Astrocyte of the spinal cord (primary cell): Measurements from ENCODE around the gene SLC6A1.

Experiments used
- DNase-seq: peaks from one replicate; pipeline ENCODE4 v3.0.0; 2011; ENCODE audit warnings: low read depth, low spot score
- H3K4me3 ChIP-seq: 2 replicates; pipeline ENCODE4 v1.5.1; 2011; ENCODE audit warnings: low read depth, mild to moderate bottlenecking, low read length, moderate library complexity
- CTCF ChIP-seq: IDR thresholded peaks from 2 replicates; pipeline ENCODE4 v1.5.1; 2012; ENCODE audit warnings: low read depth, mild to moderate bottlenecking, low read length, inconsistent platforms
- in situ Hi-C: cut with HindIII; loops from 2 replicates; pipeline ENCODE4 v1.10.0; 2017; ENCODE audit warnings: low sequenced_read_pairs

The SLC6A1 gene

DNA sequence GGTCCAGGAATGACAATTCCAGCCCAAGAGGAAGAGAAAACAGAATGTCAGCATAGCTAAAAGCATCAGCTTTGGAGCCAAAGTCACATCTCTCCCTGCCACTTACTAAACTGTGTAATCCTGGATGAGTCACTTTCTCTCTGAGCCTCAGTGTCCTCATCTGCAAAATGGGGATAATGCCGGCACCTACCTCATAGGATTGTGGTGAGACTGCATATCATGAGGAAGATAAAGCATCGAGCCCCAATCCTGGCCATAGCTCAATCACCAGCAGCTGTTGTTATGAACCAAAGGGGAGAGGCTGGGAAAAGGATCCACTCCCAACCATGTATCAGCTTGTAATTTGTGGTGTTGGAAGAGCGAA, 9.1 kb downstream of the SLC6A1 start:
- TF ChIP-seq CTCF = no peak
- DNase-seq = no peak
- H3K4me3 ChIP-seq = no peak overlapping the region
- in situ Hi-C loops = no loop called here

DNA sequence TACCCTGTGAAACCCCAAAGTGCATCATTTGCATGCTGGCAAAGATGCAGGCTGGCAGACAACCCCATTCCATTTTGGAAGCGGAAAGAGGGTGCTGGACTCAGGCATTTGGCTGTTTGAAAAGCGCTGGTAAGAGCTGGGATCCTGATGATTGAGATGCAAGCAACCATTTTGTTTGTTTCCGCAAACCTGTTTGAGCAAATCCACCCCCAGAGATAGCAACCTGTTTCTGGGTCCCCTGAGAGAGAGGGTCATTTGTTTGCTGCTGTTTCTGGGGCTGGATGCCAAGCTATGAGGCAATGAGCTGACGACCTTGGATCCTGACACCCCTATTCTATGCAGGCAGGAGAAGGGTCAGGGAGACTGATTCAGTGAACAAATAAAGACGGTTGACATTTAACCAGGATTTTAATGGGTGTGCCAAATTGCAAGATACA, 9.8 kb downstream of the SLC6A1 start:
- DNase-seq = no peak
- H3K4me3 ChIP-seq = no peak overlapping the region
- TF ChIP-seq CTCF = no peak
- in situ Hi-C loops = no loop called here

GRCh38 chr3:11004563-11004962, 12.0 kb downstream of the SLC6A1 start:
- in situ Hi-C loops = no loop called here

GRCh38 chr3:11005686-11006256, 13.2 kb downstream of the SLC6A1 start:
- in situ Hi-C loops = no loop called here
- TF ChIP-seq CTCF = no peak
- no peak for DNase-seq
- no peak overlapping the region for H3K4me3 ChIP-seq

More at GRCh38 chr3:11004563-11004962, 12.0 kb downstream of the SLC6A1 start:
- H3K4me3 ChIP-seq = no peak overlapping the region
- TF ChIP-seq CTCF = no peak
- no peak for DNase-seq

- H3K4me3 ChIP-seq = no peak overlapping the region
- no peak for TF ChIP-seq CTCF
- in situ Hi-C loops = no loop called here
- DNase-seq = no peak
These were observed 14.7 kb downstream of the SLC6A1 start for GRCh38 chr3:11006986-11007933.

GRCh38 chr3:11009898-11010297, 17.4 kb downstream of the SLC6A1 start:
- DNase-seq = no peak
- TF ChIP-seq CTCF = no peak
- in situ Hi-C loops = no loop called here
- no peak overlapping the region for H3K4me3 ChIP-seq
